Measurements from ENCODE around the gene C21orf58.

C21orf58 gene

GRCh38 chr21:46352913-46353312, 29.2 kb upstream of the C21orf58 start:
- DNase-seq = no peak

- no peak for DNase-seq
Observed at GRCh38 chr21:46352164-46352515, 28.5 kb upstream of the C21orf58 start.

- peak; percentile 4 for DNase-seq
Observed at GRCh38 chr21:46351476-46352163, 27.9 kb upstream of the C21orf58 start.

- DNase-seq = no peak
Observed at GRCh38 chr21:46350981-46351380, 27.3 kb upstream of the C21orf58 start.

- DNase-seq = no peak
Observed at GRCh38 chr21:46350571-46350970, 26.9 kb upstream of the C21orf58 start.

GRCh38 chr21:46349134-46349760, 25.6 kb upstream of the C21orf58 start:
- DNase-seq = no peak

GRCh38 chr21:46347791-46348381, 24.2 kb upstream of the C21orf58 start:
- no peak for DNase-seq

GRCh38 chr21:46347203-46347550, 23.5 kb upstream of the C21orf58 start:
- DNase-seq = no peak

- no peak for DNase-seq
Observed at GRCh38 chr21:46346296-46347202, 22.9 kb upstream of the C21orf58 start.

- DNase-seq = no peak
Observed at GRCh38 chr21:46345861-46346260, 22.2 kb upstream of the C21orf58 start.

- DNase-seq = no peak
Observed at GRCh38 chr21:46344219-46344915, 20.7 kb upstream of the C21orf58 start.

GRCh38 chr21:46340998-46341397, 17.3 kb upstream of the C21orf58 start:
- no peak for DNase-seq

- DNase-seq = no peak
Observed at GRCh38 chr21:46336603-46337002, 12.9 kb upstream of the C21orf58 start.

- DNase-seq = no peak
Observed at GRCh38 chr21:46334351-46335140, 10.9 kb upstream of the C21orf58 start.

GRCh38 chr21:46329796-46330195, 6.1 kb upstream of the C21orf58 start:
- DNase-seq = no peak

- no peak for DNase-seq
Observed at GRCh38 chr21:46328151-46328550, 4.5 kb upstream of the C21orf58 start.

- DNase-seq = no peak
Observed at GRCh38 chr21:46327711-46328110, 4.0 kb upstream of the C21orf58 start.

GRCh38 chr21:46326110-46326703, 2.5 kb upstream of the C21orf58 start:
- DNase-seq = peak; percentile 20

GRCh38 chr21:46325073-46325912, 1.6 kb upstream of the C21orf58 start:
- DNase-seq = peak; percentile 77

GRCh38 chr21:46324390-46325072, 861 bp upstream of the C21orf58 start:
- DNase-seq = peak; percentile 95

All from eye (tissue), 1 donor.